Subcutaneous preadipocyte (primary cell): ENCODE measurements around the gene STEEP1. TPM values are rescaled to one million over a fixed set of nuclear protein-coding genes. Genes with fewer than 3 reads are reported as not detected.

Experiments used
- total RNA-seq: library from RNA; depleted of rRNA; stranded (reverse); fragments of >200 nt; gene quantifications from 2 replicates; pipeline ENCODE4 v1.2.3, GENCODE V29; 2012

STEEP1 gene
- 15.4 and 22.1 TPM in 2 replicates for total RNA-seq

GRCh38 chrX:119565107-119565663 is at the start of gene STEEP1:
Gene STEEP1, minus strand, starts transcription at chrX:119565409. Its CDS starts 54 bp downstream, at chrX:119565355.

GRCh38 chrX:119606280-119607017 is 41.2 kb upstream of the STEEP1 start, which contains the start of gene NKRF:
Gene NKRF, minus strand, starts transcription at chrX:119606424.

GRCh38 chrX:119574394-119575266 is 9.4 kb upstream of the STEEP1 start, which contains the start of gene UBE2A:
Gene UBE2A, plus strand, starts transcription at chrX:119574563. Its CDS starts 149 bp downstream, at chrX:119574712.

Other genes starting within 250 kb of the STEEP1 start
- 25.0 and 27.2 TPM in 2 replicates for gene SLC25A43, start 166.1 kb downstream of the STEEP1 start, total RNA-seq
- 219 and 237 TPM in 2 replicates for gene SLC25A5, start 97.0 kb downstream of the STEEP1 start, total RNA-seq
- gene UBE2A, start 9.2 kb upstream of the STEEP1 start, total RNA-seq: 21.3 and 30.9 TPM in 2 replicates
- 5.5 and 8.8 TPM in 2 replicates for gene NKRF, start 41.0 kb upstream of the STEEP1 start, total RNA-seq
- gene SEPTIN6, start 127.8 kb upstream of the STEEP1 start, total RNA-seq: 2.9 and 7.0 TPM in 2 replicates
- not detected in 2 replicates for gene SOWAHD, start 193.2 kb upstream of the STEEP1 start, total RNA-seq
- gene RPL39, start 226.2 kb upstream of the STEEP1 start, total RNA-seq: 811 and 2,244 TPM in 2 replicates